ENCODE results near the gene ARMC9.

ARMC9 gene

DNA sequence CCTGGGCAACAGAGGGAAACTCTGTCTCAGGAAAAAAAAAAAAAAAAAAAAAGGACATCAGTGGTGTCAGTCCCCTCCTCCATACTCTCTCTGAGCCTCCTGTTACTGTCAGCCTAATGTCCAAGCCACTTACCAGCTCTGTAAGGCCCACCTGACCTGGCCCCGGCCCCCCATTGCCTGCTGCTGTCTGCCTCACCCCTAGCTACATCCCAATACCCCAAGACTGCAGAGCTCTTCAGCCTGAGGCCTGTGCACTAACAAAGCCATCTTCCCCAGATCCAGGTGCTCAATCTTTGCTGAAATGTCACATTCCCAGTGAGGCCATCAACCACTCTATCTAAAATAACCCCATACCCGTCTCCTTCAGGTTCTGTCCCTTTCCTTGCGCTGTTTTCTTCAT is 5.7 kb downstream of the ARMC9 start:
- no peak for DNase-seq (ENCODE audit: low read depth)

DNA sequence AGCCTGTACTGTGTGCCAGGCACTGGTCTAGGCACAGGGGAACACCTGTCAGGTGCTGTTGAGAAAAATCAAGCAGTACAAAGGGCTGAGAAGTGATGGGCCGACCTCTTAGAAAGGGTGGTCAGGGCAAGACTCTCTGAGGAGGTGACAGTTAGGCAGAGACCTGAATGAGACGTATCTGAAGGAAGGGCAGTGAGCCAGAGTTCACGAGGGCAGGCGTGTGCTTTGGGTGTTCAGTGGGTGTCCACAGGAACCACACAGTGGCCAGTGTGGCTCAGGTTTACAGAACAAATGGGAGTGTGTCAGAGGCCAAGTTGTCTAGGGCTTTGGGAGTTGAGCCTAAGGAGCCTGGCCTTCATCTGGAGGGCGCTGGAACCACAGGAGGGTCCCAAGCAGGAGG is 6.2 kb downstream of the ARMC9 start:
- no peak for DNase-seq (ENCODE audit: low read depth)

DNA sequence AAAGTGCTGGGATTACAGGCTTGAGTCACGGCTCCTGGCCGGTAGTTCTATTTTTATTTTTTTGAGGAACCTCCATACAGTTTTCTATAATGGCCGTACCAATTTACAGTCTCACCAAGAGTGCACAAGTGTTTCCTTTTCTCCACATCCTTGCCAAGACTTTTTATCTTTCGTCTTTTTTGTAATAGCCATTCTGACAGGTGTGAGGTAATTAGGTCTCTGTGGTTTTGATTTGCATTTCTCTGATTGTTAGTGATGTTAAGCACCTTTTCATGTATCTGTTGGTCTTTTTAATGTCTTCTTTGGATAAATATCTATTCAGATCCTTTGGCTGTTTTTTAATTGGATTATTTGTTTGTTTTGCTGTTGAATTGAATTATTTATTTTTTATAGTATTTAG is 9.3 kb downstream of the ARMC9 start:
- no peak for DNase-seq (ENCODE audit: low read depth)

DNA sequence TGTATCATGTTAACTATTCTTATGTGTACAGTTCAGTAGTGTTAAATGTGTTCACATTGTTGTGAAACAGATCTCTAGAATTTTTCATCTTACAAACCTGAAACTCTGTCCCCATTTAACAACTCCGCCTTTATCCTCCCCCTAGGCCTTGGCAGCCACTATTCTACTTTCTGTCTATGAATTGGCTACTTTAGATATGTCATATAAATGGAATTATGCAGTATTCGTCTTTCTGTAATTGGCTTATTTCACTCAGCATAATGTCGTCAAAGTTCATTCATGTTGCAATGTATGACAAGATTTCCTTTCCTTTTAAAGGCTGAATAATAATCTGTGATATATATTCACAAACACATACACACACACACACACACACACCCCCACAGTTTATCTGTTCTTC is 12.4 kb downstream of the ARMC9 start:
- no peak for DNase-seq (ENCODE audit: low read depth)

GRCh38 chr2:231211486-231211885 is 13.1 kb downstream of the ARMC9 start:
- DNase-seq (ENCODE audit: low read depth): no peak

DNA sequence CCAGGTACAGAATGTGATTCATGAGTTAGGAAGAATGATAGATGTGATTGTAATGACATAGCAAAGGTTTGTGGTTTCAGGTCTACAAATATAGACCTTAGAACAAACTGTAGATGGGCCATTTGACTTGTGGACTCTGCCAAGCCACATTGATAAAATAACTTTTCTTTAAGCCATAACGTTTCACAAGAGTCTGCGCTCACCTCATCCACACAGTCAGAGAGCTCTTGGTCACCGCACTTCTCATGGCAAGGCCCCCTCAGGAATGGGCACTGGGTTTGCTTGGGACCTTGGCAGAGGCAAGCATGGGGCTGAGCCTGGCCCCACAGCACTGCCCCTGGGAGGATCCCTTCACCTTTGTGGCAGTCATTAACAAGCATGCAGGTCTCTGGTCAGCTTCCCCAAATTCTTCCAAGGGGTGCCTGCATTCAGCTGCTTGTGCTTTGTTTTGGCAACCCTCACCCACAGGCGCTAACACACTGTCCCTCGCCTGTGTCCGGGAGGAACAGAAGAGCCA is 14.0 kb downstream of the ARMC9 start:
- DNase-seq (ENCODE audit: low read depth): no peak

GRCh38 chr2:231213931-231214642 is 15.7 kb downstream of the ARMC9 start:
- DNase-seq (ENCODE audit: low read depth): no peak

- no peak for DNase-seq (ENCODE audit: low read depth)
Observed at GRCh38 chr2:231218366-231218765, 19.9 kb downstream of the ARMC9 start.

DNA sequence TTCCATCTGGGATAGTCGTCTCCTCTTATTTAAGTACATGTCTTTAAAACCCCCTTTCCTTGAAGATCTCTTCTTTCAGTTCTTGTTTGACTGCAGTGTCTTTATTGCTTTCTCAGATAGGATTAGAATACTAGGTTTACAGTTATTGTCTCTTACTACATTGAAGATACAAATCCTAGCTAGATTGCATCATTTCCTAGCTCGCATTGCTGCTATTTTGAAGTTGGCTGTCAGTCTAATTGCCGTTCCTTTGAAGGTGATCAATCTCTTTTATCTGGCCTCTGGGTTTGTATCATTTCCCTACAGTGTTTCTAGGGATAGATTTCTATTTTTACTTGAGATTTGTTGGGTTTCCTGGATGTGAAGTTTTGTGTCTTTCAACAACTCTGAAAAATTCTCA is 20.9 kb downstream of the ARMC9 start:
- no peak for DNase-seq (ENCODE audit: low read depth)

GRCh38 chr2:231221761-231222160 is 23.3 kb downstream of the ARMC9 start:
- DNase-seq (ENCODE audit: low read depth): no peak

- DNase-seq (ENCODE audit: low read depth): no peak
Observed at GRCh38 chr2:231222318-231223000, 24.0 kb downstream of the ARMC9 start.

DNA sequence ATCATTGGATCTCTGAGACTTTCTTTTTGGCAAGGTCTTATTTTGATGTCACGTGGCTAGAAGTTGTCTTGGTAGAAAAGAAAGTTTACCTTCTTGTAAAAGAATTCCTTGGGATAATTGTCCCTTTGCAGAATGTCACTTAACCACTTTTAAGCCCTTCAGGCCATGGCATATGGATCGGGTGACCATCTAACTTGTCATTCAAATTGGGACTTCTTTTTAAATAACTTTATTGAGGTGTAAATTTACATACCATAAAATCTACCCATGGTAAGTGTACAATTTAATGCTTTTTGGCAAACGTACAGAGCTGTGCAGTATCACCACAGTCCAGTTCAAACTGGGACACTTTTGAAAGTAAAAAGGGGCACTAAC is 24.6 kb downstream of the ARMC9 start:
- no peak for DNase-seq (ENCODE audit: low read depth)

DNA sequence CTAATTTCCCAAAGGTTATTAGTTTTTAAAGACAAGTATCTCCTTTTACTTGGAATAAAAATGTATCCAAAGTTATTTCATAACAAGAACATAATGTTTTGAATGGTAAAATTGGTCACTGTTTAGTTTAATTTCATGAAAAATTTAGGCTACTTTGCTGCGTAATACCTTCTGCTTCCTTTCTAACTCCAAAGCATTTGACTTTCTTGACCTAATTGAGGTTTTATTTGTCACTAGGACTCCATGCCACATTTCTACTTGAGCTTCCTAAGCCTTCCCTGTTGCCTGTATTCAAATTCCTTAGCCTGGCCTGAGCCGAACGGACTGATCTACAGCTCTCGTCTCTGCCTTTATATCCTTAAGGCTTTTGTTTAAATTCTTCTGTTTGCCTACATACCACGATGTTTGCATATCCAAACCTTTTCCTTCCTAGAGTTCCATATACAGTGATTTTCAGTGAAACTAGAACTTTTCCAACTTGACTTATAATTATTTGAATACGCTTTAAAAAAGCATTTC is 25.1 kb downstream of the ARMC9 start:
- no peak for DNase-seq (ENCODE audit: low read depth)

DNA sequence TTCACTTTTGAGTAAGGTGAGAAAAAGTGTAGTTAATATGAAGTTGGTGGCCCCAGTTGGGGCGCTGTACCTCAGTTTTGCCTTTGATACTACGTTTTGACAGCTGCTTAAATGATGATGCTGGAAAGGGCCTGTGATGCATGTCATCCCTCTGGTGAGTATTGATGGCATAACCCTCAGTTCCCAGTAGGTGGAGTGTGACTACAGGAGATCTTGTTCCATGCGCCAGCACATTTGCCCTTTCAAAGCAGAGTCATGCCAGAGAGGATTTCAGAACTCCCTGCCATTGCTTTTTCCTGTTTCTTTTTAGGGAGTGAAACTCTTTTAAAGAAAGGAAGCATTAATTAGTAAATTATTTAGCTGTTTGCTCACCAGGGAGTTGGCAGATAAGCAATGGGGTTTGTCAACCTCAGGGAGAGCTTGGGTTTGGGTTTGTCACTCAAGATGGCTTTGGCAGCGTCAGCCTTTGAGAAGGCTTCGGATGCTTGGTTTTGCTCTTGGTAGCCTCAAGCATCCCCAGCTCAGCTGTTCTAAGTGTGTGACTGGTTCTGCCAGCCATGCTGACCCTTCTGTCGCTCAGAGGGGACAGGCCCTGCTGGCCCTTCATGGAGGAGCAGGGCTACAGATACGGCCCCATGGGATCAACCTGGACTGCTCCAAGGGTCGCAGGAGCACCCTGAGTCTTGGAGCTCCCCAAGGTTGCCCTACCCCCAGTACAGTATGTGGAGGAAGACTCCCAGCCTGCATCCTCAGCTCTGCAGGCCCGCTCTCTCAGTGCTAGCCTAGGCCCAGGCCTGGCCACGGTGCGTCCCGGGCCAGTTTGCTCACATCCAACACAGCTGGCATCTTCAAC is 29.1 kb downstream of the ARMC9 start:
- DNase-seq (ENCODE audit: low read depth): no peak

DNA sequence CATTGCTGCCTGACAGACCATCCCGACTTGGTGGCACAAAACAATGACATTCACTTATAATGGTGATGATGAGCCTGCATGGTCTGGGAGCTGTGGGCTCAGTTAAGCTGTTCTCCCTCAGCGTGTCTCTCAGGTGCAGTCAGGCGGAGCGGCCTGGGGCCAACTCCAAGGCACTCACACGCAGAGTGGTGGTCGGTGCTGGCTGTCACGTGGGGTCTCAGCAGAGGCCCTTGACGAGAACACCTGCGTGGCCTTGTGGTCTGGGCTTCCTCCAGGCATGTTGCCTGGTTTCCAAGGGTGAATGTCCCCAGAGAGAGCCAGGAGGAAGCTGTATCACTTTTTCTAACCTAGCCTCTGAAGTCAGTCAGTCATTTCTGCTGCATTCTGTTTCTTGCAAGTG is 29.8 kb downstream of the ARMC9 start:
- DNase-seq (ENCODE audit: low read depth): no peak

DNA sequence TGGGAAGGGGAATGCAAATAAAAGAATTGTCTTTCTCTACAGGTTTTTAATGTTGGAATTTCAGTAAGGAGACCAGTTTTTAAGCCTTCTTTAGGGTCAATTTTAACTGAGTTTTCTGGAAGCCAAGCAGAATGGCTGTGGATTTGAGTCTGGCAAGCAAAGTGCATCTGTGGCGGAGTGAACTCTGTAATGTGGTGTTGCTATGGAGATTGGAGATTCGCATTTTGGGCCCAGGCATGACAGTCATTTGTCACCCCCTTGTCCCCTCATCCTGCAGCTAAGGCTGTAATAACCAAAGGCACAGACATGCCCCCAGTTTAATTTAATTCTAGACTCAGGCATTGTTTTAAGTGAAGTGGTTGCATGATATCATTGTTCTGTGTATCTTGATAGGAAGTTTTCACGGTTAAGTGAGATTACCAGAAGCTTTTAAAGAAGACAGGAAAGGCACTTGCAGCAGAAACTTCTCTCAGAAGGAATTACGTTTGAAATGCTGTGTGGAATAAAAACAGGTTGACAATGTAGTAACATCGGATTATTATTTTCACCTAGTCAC is 30.6 kb downstream of the ARMC9 start:
- no peak for DNase-seq (ENCODE audit: low read depth)

DNA sequence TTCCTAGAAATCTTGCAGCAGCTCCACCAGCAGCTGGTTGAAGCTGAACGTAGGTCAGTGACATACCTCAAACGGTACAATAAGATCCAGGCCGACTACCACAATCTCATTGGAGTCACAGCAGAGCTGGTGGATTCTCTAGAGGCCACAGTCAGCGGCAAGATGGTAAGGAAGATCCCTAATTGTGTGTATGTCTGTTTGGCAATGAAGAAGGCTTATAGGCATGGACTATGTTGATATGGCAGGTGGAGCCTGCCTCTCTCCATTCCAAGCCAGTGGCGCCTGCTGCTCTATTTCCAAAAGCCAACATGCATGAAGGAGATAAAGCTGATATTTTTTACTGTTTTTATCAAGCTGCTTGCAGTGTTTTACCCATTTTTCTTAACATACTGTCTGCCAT is 36.8 kb downstream of the ARMC9 start:
- no peak for DNase-seq (ENCODE audit: low read depth)

DNA sequence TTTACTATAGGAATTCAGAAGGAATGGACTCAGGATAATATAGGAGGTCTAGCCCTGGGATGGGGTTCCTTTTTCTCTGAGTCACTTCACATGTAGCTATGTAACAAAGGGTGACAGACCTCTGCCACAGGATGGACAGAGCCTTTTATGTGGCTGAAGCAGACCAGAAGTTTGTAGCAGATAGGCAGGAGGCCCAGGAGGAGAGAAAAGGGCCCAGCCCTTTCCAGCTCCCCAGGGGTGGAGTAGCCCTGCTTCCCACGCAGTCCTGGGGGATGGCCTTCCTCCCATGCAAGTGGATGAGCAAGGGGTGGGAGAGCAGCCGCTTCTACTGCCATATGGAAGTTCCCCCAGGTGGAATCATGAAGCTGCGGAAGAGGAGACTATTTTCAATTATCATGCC is 40.3 kb downstream of the ARMC9 start:
- no peak for DNase-seq (ENCODE audit: low read depth)

GRCh38 chr2:231239751-231240150 is 41.3 kb downstream of the ARMC9 start:
- DNase-seq (ENCODE audit: low read depth): no peak

DNA sequence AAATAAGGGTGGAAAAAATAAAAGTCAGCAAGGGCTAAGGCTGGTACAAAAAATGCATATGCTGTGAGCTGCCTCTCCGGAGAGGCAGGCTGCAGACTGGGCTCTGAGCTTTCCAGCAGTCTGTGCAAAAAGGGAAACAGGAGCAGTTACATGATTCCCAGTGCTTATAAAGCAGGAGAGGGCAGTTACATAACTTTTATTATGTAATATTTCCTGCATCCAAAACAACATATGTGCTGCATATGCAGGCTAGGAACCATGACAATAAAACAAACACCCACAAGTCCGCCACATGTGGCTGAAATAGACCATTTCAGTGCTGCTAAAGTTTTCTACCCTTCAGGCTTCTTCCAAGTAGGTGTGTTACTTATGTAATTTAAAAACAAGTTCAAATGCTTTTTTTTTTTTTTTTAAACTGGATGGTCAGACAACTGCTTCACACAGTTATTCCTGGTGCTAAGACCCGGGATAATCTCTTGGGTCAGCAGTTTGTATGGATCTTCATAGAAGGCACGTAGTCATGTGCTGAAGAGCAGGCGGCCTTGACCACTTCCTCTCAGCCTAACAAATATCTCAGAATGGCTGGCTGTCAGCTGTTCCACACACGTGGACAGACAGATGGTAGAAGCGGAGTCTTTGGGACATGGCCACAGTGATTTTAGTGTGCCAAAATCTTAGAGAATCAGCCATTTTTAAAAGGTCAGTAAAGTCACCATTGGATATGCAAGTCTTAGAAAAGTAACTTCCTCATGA is 43.5 kb downstream of the ARMC9 start:
- no peak for DNase-seq (ENCODE audit: low read depth)

GRCh38 chr2:231243866-231244265 is 45.4 kb downstream of the ARMC9 start:
- DNase-seq (ENCODE audit: low read depth): no peak
